ENCODE results near the gene ADGRE2.
"Not testable (repeated sequence)": the region's sequence is repeated elsewhere in the genome, so short reads cannot be mapped to it uniquely, and the experiment has no call there.

ADGRE2 gene

DNA sequence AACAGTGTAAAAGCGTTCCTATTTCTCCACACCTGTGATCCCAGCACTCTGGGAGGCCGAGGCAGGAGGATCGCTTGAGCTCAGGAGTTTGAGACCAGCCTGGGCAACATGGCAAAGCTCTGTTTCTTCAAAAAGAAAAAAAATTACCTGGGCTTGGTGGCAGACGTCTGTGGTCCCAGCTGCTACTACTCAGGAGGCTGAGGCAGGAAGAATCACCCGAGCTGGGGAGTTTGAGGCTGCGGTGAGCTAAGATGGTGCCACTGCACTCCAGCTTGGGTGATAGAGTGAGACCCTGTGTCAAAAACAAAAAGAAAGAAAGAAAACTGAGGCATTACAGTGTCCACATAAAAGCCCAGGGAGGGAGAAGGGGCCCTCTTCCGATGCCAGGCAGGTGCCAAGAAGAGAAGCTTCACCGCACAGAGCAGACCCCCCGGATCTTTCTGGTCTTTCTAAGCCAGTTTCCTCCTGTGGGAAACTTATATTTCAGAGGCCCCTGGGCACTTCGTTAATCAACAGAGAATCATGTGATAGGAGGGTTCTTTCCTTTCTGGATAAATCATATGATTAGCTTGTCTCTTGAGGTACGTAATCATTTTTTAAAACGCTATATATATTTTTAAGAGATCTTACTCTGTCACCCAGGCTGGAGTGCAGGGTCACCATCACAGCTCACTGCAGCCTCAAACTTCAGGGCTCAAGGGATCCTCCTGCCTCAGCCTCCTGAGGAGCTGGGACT, at the start of gene ADGRE2:
ADGRE2 (minus strand) TSS at position 451 of the 736 bp plus-strand sequence. CDS start 1,804 bp downstream, outside the sequence.
- not testable (repeated sequence) for DNase-seq (ENCODE audit: low read depth)

DNA sequence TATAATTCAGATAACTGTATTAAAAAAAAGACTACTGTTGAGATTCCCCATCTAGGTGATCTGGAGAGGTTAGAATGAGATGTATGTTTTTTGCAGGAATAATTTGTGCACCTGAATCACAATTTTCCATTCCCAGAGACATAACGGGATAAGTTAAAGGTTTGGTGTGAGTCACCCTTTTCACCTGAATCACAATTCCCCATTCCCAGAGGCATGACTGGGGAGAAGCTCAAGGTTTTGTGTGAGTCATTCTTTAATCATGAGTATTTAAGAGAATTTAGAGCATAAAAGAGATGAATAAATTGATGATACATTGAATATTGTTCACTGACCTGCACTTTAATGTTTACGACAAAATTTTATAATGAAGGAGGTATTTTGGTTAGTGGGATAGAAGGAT, 47.6 kb upstream of the ADGRE2 start:
- no peak for DNase-seq (ENCODE audit: low read depth)

DNA sequence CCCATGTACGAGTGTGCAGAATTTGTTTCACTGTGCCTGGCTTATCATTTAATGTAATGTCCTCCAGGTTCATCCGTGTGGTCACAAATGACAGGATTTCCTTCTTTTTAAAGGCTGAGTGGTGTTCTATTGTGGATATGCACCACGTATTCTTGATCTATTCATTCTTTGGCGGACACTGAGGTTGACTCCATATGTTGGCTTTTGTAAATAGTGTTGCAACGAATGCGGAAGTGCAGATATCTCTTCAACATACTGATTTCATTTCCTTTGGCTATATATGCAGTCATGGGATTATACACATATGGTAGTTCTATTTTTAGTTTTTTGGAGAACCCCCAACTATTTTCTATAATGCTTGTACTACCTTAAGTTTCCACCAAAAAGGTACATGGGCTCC, 43.6 kb upstream of the ADGRE2 start:
- no peak for DNase-seq (ENCODE audit: low read depth)

DNA sequence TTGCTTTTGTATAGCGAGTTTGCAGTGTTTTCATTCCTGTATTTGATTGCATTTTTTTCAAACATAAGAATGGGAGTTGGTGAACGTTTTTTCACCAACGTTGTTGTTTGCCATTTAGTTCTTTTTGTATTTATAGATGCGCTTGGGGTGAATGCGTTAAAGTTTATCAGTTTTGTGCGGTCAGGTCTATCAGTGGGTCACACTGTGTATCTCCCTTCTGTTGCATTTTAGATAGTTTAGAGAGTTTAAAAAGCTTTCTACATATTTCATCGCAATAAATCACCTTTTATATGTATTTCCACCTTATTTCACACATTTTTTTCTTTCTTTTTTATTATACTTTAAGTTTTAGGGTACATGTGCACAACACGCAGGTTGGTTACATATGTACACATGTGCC, 40.2 kb upstream of the ADGRE2 start:
- no peak for DNase-seq (ENCODE audit: low read depth)

DNA sequence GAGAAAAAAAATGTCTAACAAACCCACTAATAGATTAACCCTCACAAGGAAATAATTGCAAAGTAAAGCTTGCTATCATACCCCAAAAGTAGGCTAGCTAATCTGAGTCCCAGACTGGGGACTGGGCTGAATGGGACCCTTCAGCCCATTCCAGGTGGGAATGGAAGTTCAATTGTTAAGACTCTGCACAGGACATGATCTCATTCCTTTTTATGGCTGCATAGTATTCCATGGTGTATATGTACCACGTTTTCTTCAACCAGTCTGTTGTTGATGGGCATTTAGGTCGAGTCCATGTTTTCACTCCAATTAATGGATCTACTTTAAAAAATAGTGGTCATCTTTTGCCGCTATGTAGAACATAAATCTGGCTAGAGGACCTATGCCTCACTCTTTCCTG, 38.7 kb upstream of the ADGRE2 start:
- DNase-seq (ENCODE audit: low read depth), result no peak

DNA sequence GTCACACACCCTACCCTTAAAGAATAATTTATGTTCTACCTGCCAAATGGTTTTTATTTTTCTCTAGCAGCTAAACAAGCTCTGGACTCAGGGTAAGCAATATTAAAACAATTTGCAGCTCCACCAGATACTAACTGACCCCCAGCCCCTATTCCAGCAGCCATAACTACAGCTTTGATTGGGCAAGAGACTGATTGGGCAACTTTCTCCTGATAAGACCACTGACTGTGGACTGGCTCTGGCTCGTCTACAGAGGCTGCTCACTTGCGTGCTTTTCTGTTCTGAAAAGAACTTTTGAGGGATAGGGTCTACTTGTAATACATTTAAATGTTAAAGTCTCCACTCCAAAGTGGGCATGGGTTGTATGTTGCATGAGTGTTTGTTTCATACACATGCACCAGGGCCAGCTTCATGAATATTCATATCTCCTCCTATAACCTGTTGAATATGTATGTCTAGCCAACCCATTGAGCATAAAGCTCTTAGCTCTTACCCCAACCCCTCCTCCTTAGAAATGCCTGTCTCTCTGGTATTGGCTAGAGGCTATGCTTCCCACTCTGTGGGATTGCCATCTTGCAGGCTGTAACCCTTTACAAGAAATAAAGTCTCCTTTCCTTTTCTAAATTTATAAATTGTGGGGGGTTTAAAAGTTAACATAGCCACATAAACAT, 36.8 kb upstream of the ADGRE2 start:
- DNase-seq (ENCODE audit: low read depth), result no peak

DNA sequence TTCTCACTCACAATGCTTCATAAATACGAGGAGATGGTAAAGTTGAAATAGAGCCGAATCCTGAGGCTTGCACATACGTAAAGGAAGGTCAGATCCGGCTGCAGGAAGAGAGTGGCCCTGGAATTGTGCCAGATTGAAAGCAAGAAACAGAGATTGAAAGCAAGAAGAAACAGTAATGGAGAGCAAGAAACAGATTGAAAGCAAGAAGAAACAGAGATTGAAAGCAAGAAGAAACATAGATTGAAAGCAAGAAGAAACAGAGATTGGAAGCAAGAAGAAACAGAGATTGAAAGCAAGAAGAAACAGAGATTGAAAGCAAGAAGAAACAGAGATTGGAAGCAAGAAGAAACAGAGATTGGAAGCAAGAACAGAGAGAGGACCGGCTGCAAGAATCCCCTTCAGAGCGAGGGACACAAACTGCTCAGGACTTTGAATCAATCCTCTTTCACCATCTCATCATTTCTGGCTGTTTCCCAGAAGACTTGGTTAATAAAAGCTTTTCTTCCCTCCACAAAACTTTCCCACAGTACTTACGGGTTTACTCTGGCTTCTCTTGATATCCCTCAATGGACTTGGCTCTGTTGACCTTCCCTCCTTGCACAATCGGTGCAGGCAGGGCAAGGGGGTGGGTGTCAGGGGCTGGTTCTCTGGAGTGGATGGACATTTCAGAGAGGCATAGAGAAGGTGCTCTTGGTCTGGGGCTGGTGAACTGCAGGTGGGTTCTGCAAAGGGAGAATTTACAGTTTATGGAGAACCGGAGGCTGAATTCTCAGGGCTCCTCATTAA, 31.1 kb upstream of the ADGRE2 start:
- no peak for DNase-seq (ENCODE audit: low read depth)

DNA sequence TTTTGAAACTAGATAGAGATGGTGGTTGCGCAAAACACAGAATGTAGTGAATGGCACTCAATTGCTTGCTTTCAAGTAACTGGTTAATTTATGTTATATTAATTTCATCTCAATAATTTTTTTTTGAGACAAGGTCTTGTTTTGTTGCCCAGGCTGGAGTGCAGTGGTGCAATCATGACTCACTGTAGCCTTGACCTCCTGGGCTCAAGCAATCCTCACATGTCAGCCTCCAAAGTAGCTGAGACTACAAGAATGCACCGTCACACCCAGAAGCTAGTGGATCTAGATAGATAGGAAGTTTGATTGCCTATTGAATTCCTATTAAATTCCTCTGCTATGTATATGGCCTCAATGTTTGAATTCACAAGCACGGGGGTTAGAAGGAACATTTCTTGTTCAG, 26.4 kb upstream of the ADGRE2 start:
- no peak for DNase-seq (ENCODE audit: low read depth)

DNA sequence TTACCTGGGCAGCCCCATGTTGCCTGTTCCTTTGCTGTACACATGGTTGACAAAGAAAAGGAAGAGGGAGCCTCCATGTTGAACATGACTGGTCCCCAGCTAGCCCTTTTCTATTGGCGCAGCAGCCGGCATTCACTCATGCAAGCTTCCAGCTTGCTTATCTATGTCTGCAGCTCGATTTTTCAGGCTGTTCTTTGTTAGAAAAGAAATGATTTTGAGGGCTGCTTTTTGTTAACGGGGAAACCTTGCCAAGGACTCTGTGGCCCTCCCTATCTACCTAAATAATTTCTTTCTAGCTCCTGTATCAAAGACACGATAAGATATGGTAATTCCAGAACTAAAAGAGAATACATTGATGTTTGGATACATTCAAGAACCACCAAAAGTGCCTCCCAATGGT, 20.4 kb upstream of the ADGRE2 start:
- DNase-seq (ENCODE audit: low read depth), result no peak

DNA sequence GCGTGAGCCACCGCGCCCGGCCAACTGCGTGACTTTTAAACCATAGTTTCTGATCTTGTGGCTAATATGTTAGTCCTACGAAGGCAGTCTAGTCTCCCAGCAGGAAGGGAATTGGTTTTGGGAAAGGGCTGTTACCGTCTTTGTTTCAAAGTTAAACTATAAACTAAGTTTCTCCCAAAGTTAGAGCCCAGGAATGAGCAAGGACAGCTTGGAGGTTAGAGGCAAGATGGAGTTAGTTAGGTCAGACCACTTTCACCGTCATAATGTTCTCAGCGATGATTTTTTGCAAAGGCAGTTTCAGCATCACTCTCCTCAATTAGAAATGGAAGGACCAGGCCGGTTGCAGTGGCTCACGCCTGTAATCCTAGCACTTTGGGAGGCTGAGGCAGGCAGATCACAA, 17.7 kb upstream of the ADGRE2 start:
- no peak for DNase-seq (ENCODE audit: low read depth)

DNA sequence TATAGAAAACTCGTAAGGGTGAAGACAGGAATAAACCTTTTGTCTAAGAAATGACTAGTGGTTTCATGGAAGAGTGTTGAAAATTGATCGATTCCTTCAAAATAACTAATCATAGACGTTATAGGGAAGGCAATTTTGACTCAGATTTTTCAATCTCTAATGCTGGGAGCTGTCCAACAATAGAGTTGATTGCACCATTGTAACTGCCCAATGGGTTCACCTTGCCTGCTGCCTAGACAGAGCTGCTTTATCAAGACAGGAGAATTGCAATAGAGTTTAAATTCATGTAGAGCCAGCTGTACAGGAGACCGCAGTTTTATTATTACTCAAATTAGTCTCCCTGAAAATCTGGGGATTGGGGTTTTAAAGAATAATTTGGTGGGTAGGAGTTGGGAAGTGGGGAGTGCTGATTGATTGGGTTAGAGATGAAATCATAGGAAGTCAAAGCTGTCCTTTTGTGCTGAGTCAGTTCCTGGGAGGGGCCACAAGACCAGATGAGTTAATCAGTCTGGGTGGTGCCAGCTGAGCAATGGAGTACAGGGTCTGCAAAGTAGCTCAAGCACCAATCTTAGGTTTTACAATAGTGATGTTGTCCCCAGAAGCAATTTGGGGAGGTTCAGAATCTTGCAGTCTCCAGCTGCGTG, 16.8 kb upstream of the ADGRE2 start:
- DNase-seq (ENCODE audit: low read depth), result no peak

DNA sequence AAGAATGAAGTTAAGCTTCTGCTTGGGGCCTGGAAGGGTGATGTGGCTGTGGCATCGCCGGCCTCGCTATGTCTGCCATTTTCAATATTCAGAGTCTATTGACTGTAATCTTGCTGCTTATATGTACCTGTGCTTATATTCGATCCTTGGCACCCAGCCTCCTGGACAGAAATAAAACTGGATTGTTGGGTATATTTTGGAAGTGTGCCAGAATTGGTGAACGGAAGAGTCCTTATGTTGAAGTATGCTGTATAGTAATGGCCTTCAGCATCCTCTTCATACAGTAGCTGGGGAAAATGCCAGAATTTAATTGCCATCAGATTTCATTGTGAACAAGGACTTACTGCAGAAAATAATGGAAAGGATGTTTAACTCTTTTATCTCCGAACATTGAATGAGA, 13.9 kb upstream of the ADGRE2 start:
- not testable (repeated sequence) for DNase-seq (ENCODE audit: low read depth)

DNA sequence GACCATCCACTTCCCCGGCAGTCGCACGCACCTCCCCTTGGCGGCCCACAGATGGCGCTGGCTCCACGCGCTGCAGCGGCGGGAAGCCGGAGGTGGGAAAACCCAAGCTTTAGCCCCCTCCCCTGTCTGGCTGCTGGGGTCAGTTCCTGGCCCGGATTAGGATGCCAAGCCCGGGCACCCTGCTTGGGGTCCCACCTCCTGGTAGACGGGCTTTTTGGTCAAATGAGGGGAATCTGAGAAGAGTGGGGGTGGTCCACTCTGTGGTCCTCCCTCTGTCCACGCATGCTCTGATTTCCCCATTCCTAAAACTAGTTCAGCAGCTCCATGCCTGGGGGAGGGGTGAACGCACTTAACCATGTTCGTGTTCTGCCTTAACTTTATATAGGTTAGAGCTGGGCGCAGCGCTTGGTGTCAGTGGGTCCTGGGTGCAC, 8.1 kb upstream of the ADGRE2 start:
- DNase-seq (ENCODE audit: low read depth), result no peak

DNA sequence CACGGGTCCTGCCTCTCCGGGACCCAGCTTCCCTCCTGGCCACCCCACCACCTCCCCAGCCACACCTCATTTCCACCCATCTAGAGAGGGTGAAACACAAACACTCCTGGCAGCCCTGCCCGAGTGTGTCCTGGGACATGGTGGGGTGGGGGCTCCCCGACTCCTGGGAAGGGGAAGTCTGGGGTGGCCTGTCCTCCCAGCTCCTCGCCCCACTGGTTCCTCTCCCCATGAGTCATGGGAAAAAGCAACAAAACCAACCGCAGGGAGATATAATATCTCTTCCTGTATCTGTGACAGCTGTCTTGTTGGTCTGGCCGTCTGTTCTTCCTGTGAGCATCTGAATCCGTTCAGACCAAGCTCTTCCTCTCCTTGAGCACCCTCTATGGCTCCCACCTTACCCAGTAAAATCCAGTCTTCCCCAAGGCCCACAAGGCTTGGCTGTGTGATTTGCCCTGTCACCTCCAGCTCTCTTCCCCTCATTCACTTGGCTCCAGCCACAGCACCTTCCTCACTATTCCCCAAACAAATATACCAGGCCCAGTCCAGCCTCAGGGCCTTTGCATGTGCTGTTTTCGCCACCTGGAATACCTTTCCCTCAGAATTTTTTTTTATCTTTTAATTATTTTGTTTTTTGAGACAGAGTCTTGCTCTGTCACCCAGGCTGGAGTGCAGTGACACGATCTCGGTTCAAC, 6.9 kb upstream of the ADGRE2 start:
- DNase-seq (ENCODE audit: low read depth), result peak; percentile 34

DNA sequence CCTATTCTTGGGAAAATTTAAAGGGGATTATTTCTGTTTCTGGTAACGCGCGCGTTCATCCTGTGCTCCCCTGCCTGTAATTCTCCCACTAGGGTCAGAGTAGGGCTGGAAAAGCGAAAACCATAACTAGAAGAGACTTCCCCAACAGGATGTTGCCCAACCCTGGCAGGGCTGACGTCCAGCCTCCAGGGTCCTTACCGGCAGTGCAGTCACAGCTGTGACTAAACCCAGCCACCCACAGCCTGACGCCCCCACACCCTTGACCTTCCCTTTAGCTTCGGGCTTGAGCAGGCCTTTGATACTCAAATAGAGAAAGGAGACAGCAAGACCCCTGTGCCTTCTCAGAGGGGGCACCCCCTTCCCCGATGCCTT, 6.4 kb upstream of the ADGRE2 start:
- DNase-seq (ENCODE audit: low read depth), result peak; percentile 25

DNA sequence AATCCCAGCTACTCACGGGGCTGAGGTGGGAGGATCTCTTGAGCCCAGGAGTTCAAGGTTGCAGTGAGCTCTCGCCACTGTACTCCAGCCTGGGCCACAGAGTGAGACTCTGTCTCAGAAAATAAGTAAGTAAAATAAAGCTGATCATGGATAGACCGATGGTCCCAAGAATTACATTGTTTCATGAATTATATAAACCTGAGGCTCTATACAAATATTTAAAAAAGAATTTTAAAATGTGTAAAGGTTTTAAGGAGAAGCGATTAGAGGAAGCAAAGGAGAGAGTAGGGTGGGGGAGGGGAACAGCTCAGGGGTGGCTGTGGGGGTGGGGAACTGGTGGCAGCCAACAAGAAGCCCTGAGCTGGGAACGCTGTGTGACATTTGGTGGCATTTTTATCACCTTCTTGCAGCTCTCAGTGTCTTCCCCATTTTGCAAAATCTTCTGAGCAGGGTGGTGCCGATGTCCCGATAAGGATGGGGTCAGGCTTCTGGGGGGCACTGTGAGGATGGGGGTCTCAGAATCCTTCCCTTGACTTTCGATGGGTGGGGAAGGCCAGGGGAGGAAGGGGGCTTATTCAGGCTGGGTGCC, 5.1 kb upstream of the ADGRE2 start:
- DNase-seq (ENCODE audit: low read depth), result not testable (repeated sequence)

DNA sequence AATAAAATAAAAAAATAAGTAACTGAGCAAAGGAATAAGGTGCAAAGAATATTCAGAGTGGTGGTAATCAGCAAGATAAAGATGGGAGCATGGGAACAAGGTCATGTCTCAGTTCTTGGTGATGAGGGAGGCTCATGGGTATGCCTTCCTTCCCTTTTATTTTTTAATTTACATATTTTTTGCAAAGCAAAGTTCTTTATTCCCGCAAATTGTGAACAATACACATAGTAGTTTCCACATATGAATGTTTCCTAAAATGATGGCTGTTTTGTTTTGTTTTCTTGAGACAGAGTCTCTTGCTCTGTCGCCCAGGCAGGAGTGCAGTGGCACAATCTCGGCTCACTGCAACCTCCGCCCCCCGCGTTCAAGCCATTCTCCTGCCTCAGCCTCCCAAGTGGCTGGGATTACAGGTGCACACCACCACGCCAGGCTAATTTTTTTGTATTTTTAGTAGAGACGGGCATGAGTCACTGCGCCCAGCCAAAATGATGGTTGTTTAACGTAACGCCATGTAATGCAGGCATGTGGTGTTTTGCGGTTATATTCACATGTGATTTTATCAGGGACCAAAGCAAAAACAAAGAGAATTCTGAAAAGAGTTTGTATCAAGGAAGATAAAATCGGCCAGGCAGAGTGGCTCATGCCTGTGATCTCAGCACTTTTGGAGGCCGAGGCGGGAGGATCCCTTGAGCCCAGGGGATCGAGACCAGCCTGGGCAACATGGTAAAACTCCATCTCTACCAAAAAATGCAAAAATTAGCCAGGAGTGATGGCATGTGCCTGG, 4.5 kb upstream of the ADGRE2 start:
- DNase-seq (ENCODE audit: low read depth), result no peak

DNA sequence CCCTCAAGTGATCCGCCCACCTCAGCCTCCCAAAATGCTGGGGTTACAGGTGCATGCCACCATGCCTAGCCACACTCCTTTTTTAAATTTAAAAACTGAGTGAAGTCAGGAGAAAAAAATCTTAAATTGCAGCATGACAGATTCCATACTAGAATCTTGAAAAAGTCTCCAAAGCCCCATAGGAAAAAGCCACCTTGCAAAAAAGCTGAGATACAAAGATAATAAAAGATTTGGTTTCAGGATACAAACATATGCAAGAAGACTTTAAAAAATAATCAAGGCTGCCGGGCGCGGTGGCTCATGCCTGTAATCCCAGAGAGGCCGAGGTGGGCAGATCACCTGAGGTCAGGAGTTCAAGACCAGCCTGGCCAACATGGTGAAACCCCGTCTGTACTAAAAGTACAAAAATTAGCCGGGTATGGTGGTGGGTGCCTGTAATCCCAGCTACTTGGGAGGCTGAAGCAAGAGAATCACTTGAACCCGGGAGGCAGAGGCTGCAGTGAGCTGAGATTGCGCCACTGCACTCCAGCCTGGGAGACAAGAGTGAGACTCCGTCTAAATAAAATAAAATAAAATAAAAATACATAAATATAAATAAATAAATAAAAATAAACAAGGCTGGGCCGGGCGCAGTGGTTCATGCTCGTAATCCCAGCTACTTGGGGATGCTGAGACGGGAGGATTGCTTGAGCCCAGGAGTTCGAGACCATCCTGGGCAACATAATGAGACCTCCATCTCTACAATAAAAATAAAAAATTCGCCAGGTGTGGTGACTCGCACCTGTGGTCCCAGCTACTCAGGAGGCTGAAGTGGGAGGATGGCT, 3.6 kb upstream of the ADGRE2 start:
- not testable (repeated sequence) for DNase-seq (ENCODE audit: low read depth)

DNA sequence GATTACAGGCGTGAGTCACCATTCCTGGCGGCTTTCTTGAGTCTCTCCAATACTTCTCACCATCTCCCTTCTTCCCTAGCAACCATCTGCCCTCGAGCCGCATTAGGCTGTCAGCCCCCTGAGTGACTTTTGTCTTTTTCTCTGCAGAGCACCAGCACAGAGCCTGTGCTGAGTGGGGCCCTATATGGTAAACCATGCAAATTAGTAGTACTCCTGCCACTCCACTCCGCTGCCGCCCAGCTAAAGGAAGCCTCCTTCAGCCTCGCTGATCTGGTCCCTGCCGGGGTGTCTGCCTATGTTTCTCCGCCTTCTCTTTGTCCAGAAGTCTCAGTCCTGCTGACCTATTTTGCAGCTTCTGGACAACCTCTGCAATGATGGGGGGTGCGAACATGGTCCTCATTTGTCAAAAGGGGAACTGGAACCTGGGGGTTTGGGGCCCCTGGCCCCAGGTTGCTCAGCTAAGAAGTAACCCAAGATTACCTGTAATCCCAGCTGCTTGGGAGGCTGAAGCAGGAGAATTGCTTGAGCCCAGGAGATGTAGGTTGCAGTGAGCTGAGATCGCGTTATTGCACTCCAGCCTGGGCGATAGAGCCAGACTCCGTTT, 2.4 kb upstream of the ADGRE2 start:
- DNase-seq (ENCODE audit: low read depth), result not testable (repeated sequence)

Data from HS-5 (cell line).